ENCODE results near the gene VCX3B. TPM values are rescaled to one million over a fixed set of nuclear protein-coding genes. Genes with fewer than 3 reads are reported as not detected.
"Not testable (repeated sequence)": the region's sequence is repeated elsewhere in the genome, so short reads cannot be mapped to it uniquely, and the experiment has no call there.

Gene VCX3B
- total RNA-seq, 3 donors from 2014 or later (not counting 1 experiment from before 2014, with no cell fraction given) = not detected

DNA sequence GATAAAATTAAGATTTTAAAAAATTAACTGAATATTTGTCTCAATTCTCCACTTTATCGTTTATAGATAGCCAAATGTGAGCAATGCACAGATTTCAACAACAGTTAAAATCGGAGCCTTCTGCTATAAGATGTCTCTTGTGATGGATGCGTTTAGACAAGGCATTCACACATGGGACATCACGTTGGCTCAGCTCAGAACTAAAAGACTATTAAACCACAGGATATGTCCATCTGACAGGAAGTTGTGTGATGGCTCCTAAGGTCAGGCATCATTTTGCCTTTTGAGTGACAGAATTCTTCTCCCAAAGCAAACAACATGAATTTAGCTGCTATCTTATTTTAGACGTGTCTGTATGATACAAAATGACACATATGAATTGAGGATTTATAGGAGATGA is 17.3 kb upstream of the VCX3B start:
- DNase-seq = no peak
- intact Hi-C loops (cut with micrococcal nuclease) = no loop called here
- Mint-ChIP-seq H3K36me3 (no peaks in the 10 kb centered on the region), H3K27ac (no peak overlapping the region), H3K4me1 (no peaks in the 10 kb centered on the region), H3K27me3 (ENCODE audit: low read depth in 2 of 2) (no peaks in the 10 kb centered on the region), H3K4me3 (no peak overlapping the region), H3K9me3 (peaks cover 0 to 2% of the 10 kb centered on the region in 2 donors)
- WGBS (ENCODE audit: insufficient coverage) = 63% methylated on average over 3 of the region's 5 CpGs
- TF ChIP-seq, protein P1, sequence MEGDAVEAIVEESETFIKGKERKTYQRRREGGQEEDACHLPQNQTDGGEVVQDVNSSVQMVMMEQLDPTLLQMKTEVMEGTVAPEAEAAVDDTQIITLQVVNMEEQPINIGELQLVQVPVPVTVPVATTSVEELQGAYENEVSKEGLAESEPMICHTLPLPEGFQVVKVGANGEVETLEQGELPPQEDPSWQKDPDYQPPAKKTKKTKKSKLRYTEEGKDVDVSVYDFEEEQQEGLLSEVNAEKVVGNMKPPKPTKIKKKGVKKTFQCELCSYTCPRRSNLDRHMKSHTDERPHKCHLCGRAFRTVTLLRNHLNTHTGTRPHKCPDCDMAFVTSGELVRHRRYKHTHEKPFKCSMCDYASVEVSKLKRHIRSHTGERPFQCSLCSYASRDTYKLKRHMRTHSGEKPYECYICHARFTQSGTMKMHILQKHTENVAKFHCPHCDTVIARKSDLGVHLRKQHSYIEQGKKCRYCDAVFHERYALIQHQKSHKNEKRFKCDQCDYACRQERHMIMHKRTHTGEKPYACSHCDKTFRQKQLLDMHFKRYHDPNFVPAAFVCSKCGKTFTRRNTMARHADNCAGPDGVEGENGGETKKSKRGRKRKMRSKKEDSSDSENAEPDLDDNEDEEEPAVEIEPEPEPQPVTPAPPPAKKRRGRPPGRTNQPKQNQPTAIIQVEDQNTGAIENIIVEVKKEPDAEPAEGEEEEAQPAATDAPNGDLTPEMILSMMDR (IDR thresholded peaks at IDR 0.05) = no peak
- no peaks in the 10 kb centered on the region for H3K27me3 ChIP-seq (ENCODE audit: control insufficient read depth, insufficient read depth, low read length)
- no peak overlapping the region for H3K27ac ChIP-seq (ENCODE audit: low read length)
- no peak for ATAC-seq
- H3K4me3 ChIP-seq (ENCODE audit: low read length) = no peak overlapping the region
- H3K9me3 ChIP-seq (ENCODE audit: control insufficient read depth, insufficient read depth, low read length) = no peaks in the 10 kb centered on the region
- no peaks in the 10 kb centered on the region for H3K4me1 ChIP-seq (ENCODE audit: control insufficient read depth, insufficient read depth, low read length)
- H3K36me3 ChIP-seq (ENCODE audit: control insufficient read depth, insufficient read depth, low read length) = no peaks in the 10 kb centered on the region

DNA sequence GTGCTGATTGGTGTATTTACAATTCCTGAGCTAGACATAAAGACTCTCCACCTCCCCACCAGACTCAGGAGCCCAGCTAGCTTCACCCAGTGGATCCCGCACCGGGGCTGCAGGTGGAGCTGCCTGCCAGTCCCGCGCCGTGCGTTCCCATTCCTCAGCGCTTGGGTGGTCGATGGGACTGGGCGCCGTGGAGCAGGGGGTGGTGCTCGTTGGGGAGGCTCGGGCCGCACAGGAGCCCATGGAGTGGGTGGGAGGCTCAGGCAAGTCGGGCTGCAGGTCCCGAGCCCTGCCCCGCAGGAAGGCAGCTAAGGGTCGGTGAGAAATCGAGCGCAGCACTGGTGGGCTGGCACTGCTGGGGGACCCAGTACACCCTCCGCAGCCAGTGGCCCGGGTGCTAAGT is 12.3 kb upstream of the VCX3B start:
- H3K4me3 Mint-ChIP-seq; H3K9me3 Mint-ChIP-seq; H3K27me3 ChIP-seq (ENCODE audit: control insufficient read depth, insufficient read depth, low read length); ATAC-seq; H3K36me3 Mint-ChIP-seq; H3K4me1 ChIP-seq (ENCODE audit: control insufficient read depth, insufficient read depth, low read length); H3K36me3 ChIP-seq (ENCODE audit: control insufficient read depth, insufficient read depth, low read length); H3K27me3 Mint-ChIP-seq (ENCODE audit: low read depth in 2 of 2); H3K27ac Mint-ChIP-seq; H3K27ac ChIP-seq (ENCODE audit: low read length); H3K4me1 Mint-ChIP-seq; H3K9me3 ChIP-seq (ENCODE audit: control insufficient read depth, insufficient read depth, low read length); DNase-seq; intact Hi-C loops (cut with micrococcal nuclease); H3K4me3 ChIP-seq (ENCODE audit: low read length): not testable (repeated sequence)
- 95% methylated on average over 19 of the region's 21 CpGs for WGBS (ENCODE audit: insufficient coverage)

DNA sequence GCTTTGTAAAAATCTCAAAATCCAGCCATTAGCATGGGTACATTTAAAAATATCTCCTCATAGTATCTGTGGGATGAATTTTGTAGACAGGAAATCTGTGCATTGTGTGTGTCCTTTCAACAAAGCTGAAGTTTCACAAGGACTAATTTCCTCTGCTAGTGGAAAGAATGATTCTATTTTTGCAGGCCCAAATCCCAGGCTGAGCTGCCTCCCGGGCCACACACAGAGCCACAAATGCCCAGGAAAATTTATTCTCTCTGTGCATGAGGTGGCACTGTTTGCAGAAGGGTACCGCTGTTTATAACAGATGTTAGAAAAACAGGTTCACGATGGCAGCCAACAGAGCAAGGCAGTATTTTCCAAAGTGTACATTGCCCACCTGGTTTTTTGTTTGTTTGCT is 11.0 kb upstream of the VCX3B start:
- Mint-ChIP-seq H3K4me3 (no peak overlapping the region), H3K9me3 (peaks cover 0 to 8% of the 10 kb centered on the region in 2 donors), H3K4me1 (no peaks in the 10 kb centered on the region), H3K27me3 (ENCODE audit: low read depth in 2 of 2) (no peaks in the 10 kb centered on the region), H3K36me3 (no peaks in the 10 kb centered on the region), H3K27ac (no peak overlapping the region)
- no peak for ATAC-seq
- H3K27ac ChIP-seq (ENCODE audit: low read length) = no peak overlapping the region
- no peak overlapping the region for H3K4me3 ChIP-seq (ENCODE audit: low read length)
- no peaks in the 10 kb centered on the region for H3K9me3 ChIP-seq (ENCODE audit: control insufficient read depth, insufficient read depth, low read length)
- H3K36me3 ChIP-seq (ENCODE audit: control insufficient read depth, insufficient read depth, low read length) = no peaks in the 10 kb centered on the region
- TF ChIP-seq, protein P1 (IDR thresholded peaks at IDR 0.05) = no peak
- H3K27me3 ChIP-seq (ENCODE audit: control insufficient read depth, insufficient read depth, low read length) = no peaks in the 10 kb centered on the region
- intact Hi-C loops (cut with micrococcal nuclease) = no loop called here
- no peak for DNase-seq
- H3K4me1 ChIP-seq (ENCODE audit: control insufficient read depth, insufficient read depth, low read length) = no peaks in the 10 kb centered on the region
- WGBS (ENCODE audit: insufficient coverage) = 61% methylated on average over 3 of the region's 3 CpGs

DNA sequence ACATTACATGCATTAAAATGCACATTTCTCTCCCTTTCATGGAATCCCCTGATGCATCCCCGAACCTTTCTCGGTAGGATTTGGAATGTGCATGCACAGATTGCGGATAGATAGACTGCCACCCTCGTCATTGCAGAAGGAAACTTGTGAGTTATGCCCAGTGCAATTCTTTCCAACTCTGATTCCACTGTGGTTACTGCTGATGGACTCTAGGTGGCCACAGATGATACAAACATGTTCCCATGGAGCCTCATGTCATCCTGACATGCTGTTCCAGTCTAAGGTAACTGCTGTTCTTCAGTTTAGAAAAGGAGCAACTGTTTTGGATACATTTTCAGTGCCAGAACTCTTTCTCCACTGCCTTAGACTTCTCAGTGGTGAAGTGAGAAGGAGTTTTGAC is 9.1 kb upstream of the VCX3B start:
- Mint-ChIP-seq H3K27ac (no peak overlapping the region), H3K36me3 (no peaks in the 10 kb centered on the region), H3K27me3 (ENCODE audit: low read depth in 2 of 2) (no peaks in the 10 kb centered on the region), H3K4me1 (no peaks in the 10 kb centered on the region), H3K9me3 (peaks cover 0 to 8% of the 10 kb centered on the region in 2 donors), H3K4me3 (no peak overlapping the region)
- DNase-seq (no peak), ATAC-seq (no peak)
- 83% methylated on average over 4 of the region's 4 CpGs for WGBS (ENCODE audit: insufficient coverage)
- H3K4me1 ChIP-seq (ENCODE audit: control insufficient read depth, insufficient read depth, low read length) = no peaks in the 10 kb centered on the region
- TF ChIP-seq, protein P1 (IDR thresholded peaks at IDR 0.05) = no peak
- no peak overlapping the region for H3K4me3 ChIP-seq (ENCODE audit: low read length)
- no peaks in the 10 kb centered on the region for H3K36me3 ChIP-seq (ENCODE audit: control insufficient read depth, insufficient read depth, low read length)
- intact Hi-C loops (cut with micrococcal nuclease) = no loop called here
- no peaks in the 10 kb centered on the region for H3K27me3 ChIP-seq (ENCODE audit: control insufficient read depth, insufficient read depth, low read length)
- no peaks in the 10 kb centered on the region for H3K9me3 ChIP-seq (ENCODE audit: control insufficient read depth, insufficient read depth, low read length)
- no peak overlapping the region for H3K27ac ChIP-seq (ENCODE audit: low read length)
